T1000 (cell line): Measurements from ENCODE around the gene SLC39A13.

Experiments used
- DNase-seq: peaks from one replicate; lab custom pipeline; 2025; ENCODE audit warnings: mixed read lengths; lab: John Stamatoyannopoulos, UW

Gene SLC39A13

GRCh38 chr11:47403135-47403534 is 5.3 kb upstream of the SLC39A13 start:
- DNase-seq, result no peak

- no peak for DNase-seq
Measured at GRCh38 chr11:47403571-47403970, 4.8 kb upstream of the SLC39A13 start.

GRCh38 chr11:47406896-47407745 is 1.3 kb upstream of the SLC39A13 start:
- no peak for DNase-seq

GRCh38 chr11:47408598-47409439 is 429 bp downstream of the SLC39A13 start:
- DNase-seq, result no peak

- DNase-seq, result no peak
Measured at GRCh38 chr11:47409440-47410369, 1.3 kb downstream of the SLC39A13 start.

GRCh38 chr11:47410370-47411264 is 2.2 kb downstream of the SLC39A13 start:
- no peak for DNase-seq

GRCh38 chr11:47411884-47412746 is 3.7 kb downstream of the SLC39A13 start:
- no peak for DNase-seq

GRCh38 chr11:47413351-47413750 is 5.0 kb downstream of the SLC39A13 start:
- no peak for DNase-seq

GRCh38 chr11:47413908-47414684 is 5.7 kb downstream of the SLC39A13 start:
- DNase-seq, result no peak

GRCh38 chr11:47414685-47415070 is 6.3 kb downstream of the SLC39A13 start:
- no peak for DNase-seq

GRCh38 chr11:47415091-47415854 is 6.9 kb downstream of the SLC39A13 start:
- no peak for DNase-seq

GRCh38 chr11:47415949-47416472 is 7.6 kb downstream of the SLC39A13 start:
- DNase-seq, result peak; percentile 68

GRCh38 chr11:47417712-47418111 is 9.3 kb downstream of the SLC39A13 start:
- DNase-seq, result no peak

GRCh38 chr11:47418454-47419259 is 10.3 kb downstream of the SLC39A13 start:
- no peak for DNase-seq

GRCh38 chr11:47425611-47426010 is 17.2 kb downstream of the SLC39A13 start:
- DNase-seq, result no peak

- DNase-seq, result peak; percentile 85
Measured at GRCh38 chr11:47426062-47426956, 17.9 kb downstream of the SLC39A13 start, which contains the start of gene PSMC3. TSS of gene PSMC3 (minus strand) at chr11:47426439. CDS start at chr11:47426279, 160 bp downstream.
